SHP77 treated with DMSO at 0.1 percent for 48 hours (cell line): ENCODE measurements around the gene RABGAP1L.
A peak's percentile ranks its signal among the peaks of the same experiment; 100 is the strongest.
"Not testable (repeated sequence)": the region's sequence is repeated elsewhere in the genome, so short reads cannot be mapped to it uniquely, and the experiment has no call there.

Experiments
- DNase-seq: peaks from one replicate; lab custom pipeline; 2025; lab: John Stamatoyannopoulos, UW

The RABGAP1L gene

DNA sequence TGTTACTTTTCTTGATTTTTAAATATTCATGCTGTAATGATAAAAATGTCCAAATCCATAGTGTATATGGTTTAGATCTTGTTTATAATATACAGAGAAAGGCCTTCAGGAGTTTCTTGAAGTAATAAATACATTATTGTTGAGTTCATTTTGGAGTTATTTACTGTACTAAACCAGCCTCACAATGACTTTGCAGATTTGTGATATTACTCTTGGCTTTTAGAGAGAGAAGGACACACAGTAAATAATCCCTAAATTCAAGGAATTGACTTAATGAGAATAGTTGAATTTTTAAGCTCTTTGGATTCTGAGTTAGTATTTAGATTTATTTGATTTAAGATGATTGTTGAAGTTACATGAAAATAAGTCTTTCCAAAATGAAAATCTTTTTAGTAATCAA is 38.9 kb downstream of the RABGAP1L start:
- DNase-seq, result no peak

DNA sequence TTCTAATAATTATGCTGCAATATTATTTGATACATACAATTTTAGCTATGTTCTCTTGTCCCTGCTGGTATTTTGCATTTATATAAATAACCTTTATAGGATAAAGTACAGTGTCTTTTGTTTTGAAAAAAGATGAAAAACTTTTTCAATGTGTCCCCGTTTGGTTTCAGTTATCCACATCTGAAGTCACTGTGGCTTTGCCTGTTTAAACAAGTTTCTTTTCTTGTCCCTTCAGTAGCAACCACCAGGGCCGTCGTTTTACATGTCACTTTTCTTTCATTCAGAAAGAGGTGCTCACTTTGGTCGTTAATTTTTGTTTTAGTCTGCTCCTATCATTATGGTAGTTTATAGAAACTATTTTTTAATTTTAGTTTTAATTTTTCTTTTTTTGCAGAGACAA is 41.4 kb downstream of the RABGAP1L start:
- DNase-seq, result no peak

DNA sequence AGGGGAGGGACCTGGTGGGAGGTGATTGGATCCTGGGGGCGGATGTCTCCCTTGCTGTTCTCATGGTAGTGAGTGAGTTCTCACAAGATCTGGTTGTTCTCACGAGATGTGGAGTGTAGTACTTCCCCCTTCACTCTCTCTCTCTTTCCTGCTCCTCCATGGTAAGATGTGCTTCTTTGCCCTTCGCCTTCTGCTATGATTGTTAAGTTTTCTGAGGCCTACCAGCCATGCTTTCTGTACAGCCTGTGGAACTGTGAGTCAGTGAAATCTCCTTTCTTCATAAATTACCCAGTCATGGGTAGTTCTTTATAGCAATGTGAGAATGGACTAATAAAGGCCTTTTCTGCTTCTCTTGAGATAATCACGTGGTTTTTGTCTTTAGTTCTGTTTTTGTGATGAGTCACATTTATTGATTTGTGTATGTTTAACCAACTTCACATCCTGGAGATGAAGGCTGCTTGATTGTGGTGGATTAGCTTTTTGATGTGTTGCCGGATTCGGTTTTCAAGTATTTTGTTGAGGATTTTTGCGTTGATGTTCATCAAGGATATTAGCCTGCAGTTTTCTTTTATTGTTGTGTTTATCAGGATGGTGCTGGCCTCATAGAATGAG is 45.5 kb downstream of the RABGAP1L start:
- no peak for DNase-seq

DNA sequence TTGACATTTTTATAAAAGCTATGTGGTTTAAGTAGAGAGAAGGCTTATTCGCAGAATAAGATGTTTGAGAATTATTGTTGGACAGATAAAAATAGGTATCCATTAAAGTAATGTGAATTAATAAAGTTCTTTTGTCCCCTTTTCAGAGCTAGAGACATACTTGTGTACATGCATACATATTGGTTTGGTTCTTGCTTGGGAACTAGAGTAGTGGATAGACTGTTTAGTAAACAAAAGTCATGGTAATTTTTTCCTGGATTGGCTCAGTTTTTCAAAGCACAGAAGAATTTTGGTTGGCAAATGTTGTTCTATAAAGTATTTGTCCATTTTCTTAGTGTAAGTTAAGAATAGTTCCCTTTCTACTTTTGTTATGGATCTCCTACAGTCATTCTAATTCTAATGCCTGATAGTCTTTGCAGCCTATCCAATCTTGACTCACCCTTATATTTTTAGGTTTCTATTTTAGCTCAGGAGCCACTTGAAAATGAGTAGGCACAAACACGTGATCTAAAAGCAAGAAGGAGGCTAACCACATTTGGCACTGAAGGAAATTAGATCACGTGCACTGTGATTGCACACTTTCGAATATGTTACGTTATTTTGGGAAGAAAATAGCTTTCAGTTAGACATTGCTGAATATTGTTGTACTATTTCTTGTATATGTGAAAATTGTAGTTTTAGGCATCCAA is 47.0 kb downstream of the RABGAP1L start:
- no peak for DNase-seq

DNA sequence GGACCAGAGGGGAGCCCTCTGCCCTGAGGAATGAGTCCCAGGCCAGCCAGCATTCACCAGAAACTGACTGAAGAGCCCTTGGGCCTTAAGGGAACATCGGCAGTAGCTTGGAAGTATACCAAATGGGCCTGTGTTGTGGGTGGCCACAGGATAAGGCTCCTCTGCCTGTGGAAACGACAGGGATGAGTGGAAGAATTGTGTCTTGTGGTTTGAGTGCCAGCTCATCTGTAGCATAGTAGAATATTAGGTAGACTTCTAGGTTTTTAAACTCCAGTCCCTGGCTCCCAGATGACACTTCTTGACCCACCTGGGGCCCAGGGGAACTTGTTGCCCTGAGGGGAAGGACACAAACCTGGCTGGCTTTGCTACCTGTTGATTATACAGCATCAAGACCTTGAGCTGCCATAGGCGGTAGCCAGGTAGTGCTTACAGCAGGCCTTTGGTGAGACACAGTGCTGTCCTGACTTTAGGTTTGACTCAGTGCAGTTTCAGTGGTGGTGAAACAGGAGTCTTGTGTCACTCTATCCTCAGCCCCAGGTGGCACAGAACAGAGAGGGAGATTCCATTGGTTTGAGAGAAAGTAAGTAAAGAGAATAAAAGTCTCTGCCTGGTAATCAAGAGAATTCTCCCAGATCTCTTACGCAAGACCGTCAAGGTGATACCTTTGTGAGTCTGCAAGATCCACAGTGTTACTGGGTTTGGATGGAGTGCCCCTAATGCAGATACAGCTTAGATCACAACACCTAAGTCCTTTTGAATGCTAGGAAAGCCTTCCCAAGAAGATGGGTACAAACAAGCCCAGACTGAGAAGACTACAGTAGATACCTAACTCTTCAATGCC is 50.2 kb downstream of the RABGAP1L start:
- no peak for DNase-seq

DNA sequence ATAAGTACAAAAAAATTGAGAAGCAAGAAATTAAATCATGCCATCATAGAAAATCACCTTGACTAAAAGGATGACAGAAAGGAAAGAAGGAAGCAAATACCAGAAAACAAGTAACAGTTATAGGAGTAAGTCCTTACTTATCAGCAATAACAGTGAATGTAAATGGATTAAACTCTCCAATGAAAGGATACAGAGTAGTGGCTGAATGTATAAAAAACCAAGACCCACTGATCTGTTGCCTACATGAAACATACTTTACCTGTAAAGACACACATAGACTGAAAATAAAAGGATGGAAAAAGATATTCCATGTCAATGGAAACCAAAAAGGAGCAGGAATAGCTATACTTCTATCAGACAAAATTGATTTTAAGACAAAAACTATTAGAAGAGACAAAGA is 52.2 kb downstream of the RABGAP1L start:
- DNase-seq, result no peak

DNA sequence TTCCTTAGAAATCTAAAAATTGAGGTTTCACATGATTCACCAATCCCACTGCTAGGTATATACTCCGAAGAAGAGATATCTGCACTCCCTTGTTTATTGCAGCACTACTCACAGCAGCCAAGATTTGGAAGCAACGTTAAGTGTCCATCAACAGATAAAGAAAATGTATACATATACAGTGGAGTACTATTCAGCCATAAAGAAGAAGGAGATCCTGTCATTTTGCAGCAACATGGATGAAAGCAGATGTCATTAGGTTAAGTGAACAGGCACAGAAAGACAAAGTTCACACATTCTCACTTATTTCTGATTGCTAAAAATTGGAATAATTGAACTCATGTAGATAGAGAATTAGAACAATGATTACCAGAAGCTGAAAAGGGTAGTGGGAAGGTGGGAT is 56.4 kb downstream of the RABGAP1L start:
- no peak for DNase-seq

DNA sequence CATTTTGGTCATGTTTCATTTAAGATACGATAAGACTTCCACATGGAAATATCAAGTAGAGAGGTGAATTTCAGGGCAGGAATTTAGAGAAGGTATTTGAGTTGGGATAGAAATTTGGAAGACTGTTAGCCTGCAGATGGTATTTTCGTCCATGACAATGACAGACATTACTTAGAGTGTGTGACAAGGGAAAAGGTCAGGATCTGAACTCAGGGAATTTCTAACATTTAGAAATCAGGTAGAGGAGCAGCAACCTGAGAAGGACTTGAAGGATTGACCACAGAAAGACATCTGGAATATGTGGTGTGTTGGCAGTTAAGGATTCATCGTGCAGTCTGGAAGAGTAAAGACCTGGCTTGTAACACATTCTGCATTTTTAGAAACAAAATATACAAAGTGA is 57.9 kb downstream of the RABGAP1L start:
- DNase-seq, result no peak

DNA sequence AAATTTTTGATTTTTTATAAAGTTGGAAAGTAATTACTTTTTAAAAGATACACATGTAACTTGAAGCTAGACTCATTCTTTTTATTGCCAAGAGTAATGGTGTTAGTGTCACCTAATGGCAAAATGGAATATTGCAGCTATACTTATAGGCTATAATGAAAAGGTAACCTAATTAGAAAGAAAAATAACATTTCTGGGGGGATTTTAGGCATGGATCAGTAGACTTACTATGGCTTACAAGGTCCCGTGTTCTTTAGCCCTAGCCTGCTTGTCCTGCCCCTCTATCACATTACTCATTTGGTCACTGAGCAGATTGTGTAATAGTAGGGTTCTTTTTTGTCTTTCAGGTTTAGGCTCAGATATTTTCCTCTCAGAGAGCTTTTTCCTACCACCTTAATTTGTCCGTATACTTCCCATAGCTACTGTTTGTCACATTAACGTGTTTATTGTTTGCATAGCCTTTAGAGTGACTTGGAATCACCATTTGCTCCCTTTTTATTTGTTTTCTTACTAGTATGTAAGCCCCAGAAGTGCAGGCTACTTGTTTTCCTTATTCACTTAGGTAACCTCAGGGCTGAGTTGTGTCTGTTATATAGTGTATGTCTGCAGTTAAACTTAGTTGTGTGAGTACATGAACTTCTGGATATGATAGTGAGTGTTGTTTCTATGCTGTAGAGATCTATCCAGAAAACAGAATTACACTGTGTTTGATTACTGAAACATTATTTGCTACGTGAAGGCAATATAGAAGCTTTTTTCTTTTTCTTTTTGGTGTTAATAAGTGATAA is 58.7 kb downstream of the RABGAP1L start:
- peak; percentile 17 for DNase-seq

DNA sequence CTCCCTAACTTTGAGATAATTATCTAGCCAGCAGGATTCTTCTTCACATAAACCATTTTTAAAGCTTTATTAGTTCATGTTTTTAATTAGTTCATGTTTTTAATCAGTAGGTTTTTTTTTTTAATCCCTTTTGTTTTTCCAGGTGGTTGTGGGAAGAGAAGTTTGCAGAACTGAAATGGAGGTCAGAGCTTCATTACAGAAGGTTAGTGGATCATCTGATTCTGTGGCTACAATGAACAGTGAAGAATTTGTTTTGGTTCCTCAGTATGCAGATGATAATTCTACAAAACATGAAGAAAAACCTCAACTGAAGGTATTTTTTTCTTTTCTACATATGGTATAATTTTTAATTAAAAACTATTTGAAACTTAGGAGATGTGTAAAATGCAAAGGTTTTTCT is 59.7 kb downstream of the RABGAP1L start:
- DNase-seq, result no peak

DNA sequence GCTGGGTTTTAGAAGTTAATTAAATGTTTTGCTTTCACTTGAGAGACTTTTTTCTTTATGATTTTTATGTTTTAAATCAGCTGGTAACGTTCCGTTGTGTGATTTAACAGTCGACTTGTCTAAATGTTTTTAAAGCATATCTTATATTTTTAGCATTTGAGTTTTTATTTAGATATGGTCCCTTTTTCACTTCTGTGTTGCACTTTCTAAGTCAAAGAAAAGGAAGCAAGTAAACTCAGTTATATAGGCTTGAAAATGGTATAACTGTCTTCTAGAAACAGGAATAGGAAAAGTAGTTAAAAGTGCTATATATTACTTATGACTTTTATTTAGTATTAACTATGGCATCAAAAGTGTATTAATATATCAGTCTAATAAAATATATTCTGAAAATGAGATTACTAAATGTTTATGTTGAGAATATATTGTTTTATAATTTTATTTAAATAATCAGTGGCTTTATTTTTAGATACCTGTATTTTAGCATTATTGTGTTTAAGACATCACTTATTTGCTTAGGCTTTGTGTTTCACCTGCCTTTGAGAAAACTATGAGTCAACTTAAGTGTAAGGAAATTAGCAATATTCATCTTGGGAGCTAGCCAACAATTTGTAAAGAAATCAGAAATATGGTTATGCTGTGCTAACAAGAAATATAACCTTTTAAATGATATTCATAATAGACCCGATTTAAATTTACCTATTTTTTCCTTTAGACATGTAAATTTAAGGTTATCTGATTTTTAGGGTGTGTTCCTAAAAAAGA is 60.5 kb downstream of the RABGAP1L start:
- DNase-seq, result no peak

DNA sequence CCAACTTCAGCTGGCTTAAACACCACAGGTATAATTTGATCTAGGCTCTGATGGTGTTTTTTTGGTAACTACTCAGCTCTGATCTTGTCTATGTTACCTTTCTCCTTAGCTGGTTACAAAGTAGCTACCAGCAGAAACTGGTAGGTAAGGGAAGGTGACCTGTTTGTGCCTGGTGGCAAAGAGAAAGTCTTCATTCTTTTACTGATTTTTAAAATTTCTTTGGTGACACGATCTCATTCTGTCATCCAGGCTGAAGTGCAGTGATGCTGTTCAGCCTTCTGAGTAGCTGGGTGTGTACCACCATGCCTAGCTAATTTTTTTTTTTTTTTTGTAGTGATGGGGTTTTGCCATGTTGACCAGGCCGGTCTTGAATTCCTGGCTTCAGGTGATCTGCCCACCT is 62.4 kb downstream of the RABGAP1L start:
- DNase-seq, result no peak

DNA sequence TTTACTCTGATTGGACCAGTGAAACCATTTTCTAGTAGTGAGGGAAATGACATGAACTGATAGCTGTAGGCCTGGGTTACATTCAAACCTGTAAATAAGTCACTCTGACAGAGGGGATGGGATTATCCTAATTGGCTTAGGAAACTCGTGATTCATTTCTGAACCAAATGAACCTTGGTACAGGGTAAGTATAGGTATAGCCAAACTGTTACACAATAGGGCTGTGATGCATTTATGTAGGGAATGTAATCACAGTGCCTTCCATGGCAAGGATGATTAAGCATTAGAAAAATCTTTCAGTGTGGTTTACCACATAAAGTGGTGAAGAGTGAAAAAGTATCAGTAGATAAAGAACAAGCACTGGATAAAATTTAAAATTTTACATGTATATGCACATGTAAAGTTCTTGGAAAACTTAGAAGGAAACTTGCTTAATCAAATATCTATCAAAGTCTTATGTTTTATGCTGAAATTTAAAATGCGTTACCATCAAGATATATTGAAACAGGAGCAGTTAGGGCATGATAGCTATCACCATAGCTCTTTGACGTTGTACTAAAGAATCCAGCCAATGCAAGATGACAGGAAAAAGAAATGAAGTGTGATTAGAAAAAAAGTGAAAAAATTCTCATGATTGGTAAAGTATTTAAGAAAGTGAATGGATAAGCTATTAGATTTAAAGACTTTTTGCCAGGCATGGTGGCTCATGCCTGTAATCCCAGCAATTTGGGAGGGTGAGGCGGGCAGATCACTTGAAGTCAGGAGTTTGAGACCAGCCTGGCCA is 63.0 kb downstream of the RABGAP1L start:
- DNase-seq, result no peak

DNA sequence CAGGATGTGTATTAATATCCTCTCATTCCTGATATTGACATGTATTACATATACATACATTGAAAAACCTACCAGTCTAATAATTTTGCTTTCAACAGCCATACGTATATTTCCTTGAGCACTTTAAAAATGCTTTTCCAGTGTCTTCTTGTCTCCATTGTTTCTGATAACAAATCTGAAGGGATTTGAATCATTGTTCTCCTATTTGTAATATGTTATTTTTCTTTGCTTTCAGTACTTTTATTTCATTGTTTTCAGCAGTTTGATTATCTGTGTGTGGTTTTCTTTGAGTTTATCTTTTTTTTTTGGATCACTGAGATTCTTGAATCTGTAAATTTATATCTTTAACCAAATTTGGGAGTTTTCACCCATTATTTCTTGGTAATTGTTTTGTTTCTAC is 65.3 kb downstream of the RABGAP1L start:
- no peak for DNase-seq

DNA sequence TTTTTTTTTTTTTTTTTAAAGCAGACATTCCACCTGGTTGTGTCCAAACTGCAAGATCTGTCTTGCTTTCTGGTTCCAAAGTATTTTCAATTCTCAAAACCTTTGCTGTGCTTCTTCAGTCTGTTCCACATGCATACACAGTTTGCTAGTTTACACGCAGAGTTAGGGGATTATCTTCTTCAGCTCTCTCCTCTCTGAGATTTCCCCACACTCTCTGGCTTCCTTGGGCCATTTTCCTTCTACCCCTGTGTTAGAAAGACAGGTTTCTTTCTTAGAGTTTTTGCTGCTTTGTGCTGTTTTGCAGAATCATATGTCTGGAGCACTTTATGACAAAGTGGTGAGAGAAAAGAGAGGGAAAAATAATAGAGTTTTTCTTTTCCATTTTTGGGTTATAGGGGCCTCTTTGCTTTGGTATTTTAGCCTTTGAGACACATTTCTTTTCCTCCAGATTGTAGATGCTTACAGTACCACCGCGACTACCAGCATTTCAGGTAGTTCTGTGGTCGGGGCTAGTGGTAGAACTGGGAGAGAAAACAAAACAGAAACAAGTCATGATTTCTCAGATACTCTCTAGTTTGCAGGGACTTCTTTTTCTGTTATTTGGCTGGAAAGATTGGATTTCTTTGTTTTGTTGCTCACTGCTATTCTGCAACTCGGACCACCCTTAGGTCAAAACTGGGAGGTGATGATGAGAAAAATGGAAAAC is 66.3 kb downstream of the RABGAP1L start:
- DNase-seq, result no peak

DNA sequence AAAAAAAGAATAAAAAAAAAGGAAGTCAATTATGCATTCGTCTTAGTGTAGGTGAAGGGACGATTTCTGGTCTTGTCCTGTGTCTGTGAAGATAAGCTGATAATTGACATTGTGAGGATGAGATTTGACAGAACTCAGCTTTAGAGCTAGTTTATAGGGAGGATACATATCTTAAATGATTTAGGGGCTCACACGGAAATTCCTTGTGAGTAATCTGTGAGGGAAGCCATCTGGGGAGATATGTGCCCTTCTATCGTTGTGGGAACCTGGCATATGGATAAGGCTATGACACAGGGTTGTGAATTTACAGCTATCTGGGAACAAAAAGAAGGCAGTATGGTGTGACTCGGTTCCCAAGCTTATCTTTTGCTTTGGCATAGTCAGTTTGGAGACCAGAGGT is 71.1 kb downstream of the RABGAP1L start:
- no peak for DNase-seq

DNA sequence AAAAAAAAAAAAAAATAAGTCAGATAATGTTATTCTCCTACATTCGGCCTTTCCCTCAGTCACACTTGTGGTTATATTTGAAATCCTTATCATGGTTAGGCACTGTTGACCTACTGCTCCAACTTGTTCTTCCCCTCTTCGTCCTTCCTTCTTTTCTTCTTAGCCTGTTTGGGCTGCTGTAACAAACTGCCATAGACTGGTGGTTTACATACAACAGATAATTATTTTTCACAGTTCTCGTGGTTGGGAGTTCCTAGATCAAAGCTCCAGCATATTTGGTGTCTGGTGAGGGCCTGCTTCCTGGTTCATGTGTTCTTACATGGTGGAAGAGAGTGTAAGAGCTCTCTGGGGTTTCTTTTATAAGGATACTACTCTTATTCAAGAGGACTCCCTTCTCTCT is 73.4 kb downstream of the RABGAP1L start:
- no peak for DNase-seq

DNA sequence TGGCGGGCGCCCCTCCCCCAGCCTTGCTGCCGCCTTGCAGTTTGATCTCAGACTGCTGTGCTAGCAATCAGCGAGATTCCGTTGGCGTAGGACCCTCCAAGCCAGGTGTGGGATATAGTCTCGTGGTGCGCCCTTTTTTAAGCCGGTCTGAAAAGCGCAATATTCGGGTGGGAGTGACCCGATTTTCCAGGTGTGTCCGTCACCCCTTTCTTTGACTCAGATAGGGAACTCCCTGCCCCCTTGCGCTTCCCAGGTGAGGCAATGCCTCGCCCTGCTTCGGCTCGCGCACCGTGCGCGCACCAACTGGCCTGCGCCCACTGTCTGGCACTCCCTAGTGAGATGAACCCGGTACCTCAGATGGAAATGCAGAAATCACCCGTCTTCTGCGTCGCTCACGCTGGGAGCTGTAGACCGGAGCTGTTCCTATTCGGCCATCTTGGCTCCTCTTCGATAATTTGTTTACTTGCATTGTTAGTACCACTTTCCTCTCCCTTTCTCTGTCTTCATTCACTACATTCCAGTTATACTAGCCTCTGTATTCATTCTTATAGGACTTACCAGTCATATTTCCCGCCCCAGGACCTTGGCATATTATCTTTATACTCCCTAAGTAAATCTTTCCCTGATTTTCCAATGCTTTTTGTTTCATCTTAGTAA is 79.7 kb downstream of the RABGAP1L start:
- not testable (repeated sequence) for DNase-seq

DNA sequence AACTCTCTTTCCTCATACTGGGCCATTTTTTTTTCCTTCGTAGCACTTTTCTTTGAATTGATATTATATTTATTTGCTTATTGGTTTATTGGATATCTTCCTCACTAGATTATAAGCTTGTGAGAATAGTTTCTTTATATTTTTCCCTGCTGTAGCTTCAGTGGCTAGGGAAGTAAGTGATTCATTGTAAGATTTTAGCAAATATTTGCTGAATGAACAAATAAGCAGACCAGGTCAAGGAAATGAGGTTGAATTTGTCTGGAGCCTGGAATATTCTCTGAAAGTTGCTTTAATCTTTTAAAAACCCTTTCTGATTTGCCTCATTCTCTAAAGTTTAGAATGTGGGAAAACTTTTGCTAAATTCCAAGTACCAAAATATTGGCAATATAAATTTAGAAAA is 80.2 kb downstream of the RABGAP1L start:
- no peak for DNase-seq

DNA sequence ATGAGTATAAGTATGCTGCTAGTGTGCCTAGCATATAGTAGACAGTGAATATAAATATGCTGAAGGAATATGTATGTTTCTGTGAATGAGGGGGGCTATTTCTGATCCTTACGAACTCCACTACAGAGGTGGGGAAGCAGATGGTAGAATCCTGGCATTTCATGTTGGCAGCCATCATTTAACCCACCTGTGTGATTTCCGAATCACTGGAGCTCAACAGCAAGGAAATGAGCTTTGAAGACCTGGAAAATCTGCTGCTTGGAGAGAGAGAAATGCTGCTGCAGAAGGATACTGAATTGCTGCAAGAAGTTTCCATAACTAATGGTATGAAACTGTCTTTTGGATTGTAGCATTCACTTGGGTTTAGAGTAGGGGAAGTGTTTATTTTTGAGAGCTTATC is 83.5 kb downstream of the RABGAP1L start:
- no peak for DNase-seq
